ENCODE measurements around the gene ACACA.

DNA sequence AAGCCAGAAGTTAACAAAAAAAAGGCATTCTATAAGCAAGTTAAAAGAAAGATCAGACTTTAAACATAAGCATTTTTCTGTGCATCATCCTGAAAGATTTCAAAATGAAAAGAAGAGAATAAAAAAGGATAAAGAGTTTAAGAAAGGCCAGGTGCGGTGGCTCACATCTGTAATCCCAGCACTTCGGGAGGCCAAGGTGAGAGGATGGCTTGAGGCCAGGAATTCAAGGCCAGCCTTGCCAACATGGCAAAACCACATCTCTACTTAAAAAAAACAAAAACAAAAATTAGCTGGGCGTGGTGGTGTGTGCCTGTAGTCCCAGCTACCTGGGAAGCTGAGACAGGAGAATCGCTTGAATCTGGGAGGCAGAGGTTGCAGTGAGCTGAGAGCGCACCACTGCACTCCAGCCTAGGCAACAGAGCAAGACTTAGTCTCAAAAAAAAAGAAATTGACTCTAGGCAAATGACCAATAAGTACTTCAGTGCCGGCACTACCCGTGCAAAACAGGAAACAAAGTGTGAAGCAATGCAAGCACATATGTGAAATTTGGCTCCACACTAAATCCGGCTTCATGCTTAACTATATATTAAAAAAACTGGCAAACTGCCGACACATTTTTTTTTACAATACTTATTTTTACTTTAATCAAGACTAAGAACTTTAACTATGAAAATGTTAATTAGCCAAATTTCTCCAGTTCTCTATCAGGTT, 114.1 kb downstream of the ACACA start:
- TF ChIP-seq POLR2A (IDR thresholded peaks at IDR 0.05; ENCODE audit: low read depth, low read length) (no peak), POLR2AphosphoS5 (IDR thresholded peaks at IDR 0.05; ENCODE audit: low read depth, low read length) (no peak), POU2F2 (IDR thresholded peaks at IDR 0.05; ENCODE audit: low read depth, low read length) (no peak), SPI1 (IDR thresholded peaks at IDR 0.05; ENCODE audit: low read depth, low read length) (no peak), TAF1 (IDR thresholded peaks at IDR 0.05; ENCODE audit: low read depth, low read length) (no peak), PAX5 (IDR thresholded peaks at IDR 0.05; ENCODE audit: insufficient read depth, low read length, severe bottlenecking) (no peak)

All from GM12891 (cell line).